Fibroblast of the aortic adventitia (primary cell): ENCODE results near the gene VOPP1. TPM values are rescaled to one million over a fixed set of nuclear protein-coding genes. Genes with fewer than 3 reads are reported as not detected.
"Not testable (repeated sequence)": the region's sequence is repeated elsewhere in the genome, so short reads cannot be mapped to it uniquely, and the experiment has no call there.

Source experiments
- DNase-seq: peaks from one replicate; pipeline ENCODE4 v3.0.0-alpha.2; 2010; ENCODE audit warnings: low read depth
- H3K4me3 ChIP-seq: 2 replicates; pipeline ENCODE4 v1.5.1; 2011; ENCODE audit warnings: low read depth, mild to moderate bottlenecking, control low read depth, low read length, moderate library complexity
- total RNA-seq: library from RNA; depleted of rRNA; stranded (reverse); fragments of >200 nt; gene quantifications from 2 replicates; pipeline ENCODE4 v1.2.3, GENCODE V29; 2012; ENCODE audit warnings: low replicate concordance
- TF ChIP-seq, protein P1 (sequence below): IDR thresholded peaks from 2 replicates; pipeline ENCODE4 v1.5.1; 2011; ENCODE audit warnings: mild to moderate bottlenecking, low read length, control low read depth, inconsistent platforms; ENCODE audit not compliant: insufficient read depth

The VOPP1 gene
- total RNA-seq, 1 donor: 89.4 TPM

DNA sequence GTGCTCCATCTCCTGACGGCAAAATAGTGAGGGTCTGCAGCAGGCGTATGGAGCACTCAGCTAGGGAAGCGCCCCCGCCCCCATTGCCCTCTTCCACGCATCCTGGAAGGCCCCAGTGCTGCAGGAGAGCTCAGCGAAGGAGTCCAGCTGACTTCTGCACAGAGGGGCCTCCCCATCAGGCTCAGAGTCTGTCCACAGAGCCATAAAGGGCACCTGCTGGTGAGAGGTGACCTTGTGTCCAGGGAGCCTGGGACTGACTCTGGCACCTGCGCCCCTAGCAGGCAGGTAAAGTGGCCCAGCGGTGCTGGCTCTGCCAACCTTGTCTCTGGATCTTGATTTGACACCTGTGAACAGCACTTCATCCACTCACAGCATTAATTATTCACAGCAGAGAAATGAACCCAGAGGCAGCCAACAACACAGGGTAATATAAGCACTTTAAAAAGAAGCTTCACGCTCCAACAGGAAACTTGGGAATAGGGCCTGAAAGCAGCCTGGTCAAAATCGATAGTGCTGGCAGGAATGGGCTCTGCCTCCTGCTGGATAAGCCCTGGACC is 59.6 kb downstream of the VOPP1 start:
- no peak for DNase-seq
- H3K4me3 ChIP-seq: no peak overlapping the region
- TF ChIP-seq, protein P1, sequence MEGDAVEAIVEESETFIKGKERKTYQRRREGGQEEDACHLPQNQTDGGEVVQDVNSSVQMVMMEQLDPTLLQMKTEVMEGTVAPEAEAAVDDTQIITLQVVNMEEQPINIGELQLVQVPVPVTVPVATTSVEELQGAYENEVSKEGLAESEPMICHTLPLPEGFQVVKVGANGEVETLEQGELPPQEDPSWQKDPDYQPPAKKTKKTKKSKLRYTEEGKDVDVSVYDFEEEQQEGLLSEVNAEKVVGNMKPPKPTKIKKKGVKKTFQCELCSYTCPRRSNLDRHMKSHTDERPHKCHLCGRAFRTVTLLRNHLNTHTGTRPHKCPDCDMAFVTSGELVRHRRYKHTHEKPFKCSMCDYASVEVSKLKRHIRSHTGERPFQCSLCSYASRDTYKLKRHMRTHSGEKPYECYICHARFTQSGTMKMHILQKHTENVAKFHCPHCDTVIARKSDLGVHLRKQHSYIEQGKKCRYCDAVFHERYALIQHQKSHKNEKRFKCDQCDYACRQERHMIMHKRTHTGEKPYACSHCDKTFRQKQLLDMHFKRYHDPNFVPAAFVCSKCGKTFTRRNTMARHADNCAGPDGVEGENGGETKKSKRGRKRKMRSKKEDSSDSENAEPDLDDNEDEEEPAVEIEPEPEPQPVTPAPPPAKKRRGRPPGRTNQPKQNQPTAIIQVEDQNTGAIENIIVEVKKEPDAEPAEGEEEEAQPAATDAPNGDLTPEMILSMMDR: no peak

DNA sequence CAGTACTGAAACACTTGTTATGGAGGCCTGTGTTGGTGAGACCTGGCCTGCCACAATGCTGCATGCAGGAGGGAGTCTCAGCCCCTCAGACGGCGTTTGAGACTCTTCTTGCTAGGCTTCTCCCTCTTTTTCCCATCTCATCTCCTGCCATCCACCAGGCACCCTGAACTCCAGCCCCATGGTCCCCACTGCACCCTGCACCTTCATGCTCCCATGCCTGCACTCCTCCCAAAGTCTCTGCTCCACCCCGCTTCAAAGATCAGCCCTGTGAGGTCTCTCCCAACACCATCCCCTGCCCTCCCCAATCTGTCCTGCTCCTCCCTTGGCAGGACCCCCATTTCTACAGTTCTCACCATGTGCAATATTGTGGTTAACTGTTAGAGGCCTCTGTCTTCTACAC is 61.7 kb downstream of the VOPP1 start:
- TF ChIP-seq, protein P1: no peak
- DNase-seq: no peak
- H3K4me3 ChIP-seq: no peak overlapping the region

DNA sequence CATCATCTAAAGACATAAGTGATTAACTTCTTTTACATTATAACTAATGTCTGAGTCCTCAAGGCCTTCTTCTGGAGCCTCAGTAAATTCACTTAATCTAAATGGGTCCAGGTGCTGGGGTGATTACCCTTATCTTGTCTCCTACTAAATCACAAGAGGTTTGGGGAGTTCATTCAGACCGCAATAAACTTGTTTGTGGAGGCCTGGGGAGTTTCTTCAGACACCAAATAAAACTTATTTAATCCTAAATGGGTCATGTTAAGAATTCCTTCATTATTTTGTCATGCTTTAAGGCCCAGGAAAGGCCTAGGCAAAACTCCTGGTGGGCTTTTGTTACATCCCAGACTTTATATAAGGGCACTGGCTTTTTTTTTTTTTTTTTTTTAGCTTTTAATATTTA is 62.1 kb downstream of the VOPP1 start:
- H3K4me3 ChIP-seq, DNase-seq: not testable (repeated sequence)

DNA sequence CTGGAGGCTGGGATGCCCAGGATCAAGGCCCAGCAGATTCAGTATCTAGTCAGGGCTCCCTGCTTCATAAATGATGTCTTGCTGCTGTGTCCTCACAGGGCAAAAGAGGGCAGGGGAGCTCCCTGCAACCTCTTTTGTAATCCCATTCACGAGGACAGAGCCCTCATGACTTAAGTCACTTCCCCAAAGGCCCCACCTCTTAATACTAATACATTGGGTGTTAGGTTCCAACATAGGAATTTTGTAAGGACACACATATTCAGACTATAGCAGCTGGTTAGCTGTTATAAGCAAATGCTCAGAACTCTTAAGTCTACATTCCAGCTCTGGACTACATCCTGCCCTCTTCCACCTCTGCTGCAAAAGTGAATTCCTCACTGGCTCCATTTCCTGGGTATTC is 63.0 kb downstream of the VOPP1 start:
- peak; percentile 40 for DNase-seq
- TF ChIP-seq, protein P1: no peak

GRCh38 chr7:55508221-55509011 is 63.9 kb downstream of the VOPP1 start:
- TF ChIP-seq, protein P1: no peak
- no peak for DNase-seq
- H3K4me3 ChIP-seq: no peak overlapping the region

More for the DNA sequence above, 63.0 kb downstream of the VOPP1 start:
- no peak overlapping the region for H3K4me3 ChIP-seq

GRCh38 chr7:55507743-55508142 is 64.6 kb downstream of the VOPP1 start:
- no peak for DNase-seq
- TF ChIP-seq, protein P1: no peak
- H3K4me3 ChIP-seq: no peak overlapping the region

GRCh38 chr7:55504967-55505658 is 67.2 kb downstream of the VOPP1 start:
- no peak for DNase-seq
- TF ChIP-seq, protein P1: no peak
- no peak overlapping the region for H3K4me3 ChIP-seq
